ENCODE measurements around the gene ESD.
"Not testable (repeated sequence)": the region's sequence is repeated elsewhere in the genome, so short reads cannot be mapped to it uniquely, and the experiment has no call there.

ESD gene, protein sequence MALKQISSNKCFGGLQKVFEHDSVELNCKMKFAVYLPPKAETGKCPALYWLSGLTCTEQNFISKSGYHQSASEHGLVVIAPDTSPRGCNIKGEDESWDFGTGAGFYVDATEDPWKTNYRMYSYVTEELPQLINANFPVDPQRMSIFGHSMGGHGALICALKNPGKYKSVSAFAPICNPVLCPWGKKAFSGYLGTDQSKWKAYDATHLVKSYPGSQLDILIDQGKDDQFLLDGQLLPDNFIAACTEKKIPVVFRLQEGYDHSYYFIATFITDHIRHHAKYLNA

DNA sequence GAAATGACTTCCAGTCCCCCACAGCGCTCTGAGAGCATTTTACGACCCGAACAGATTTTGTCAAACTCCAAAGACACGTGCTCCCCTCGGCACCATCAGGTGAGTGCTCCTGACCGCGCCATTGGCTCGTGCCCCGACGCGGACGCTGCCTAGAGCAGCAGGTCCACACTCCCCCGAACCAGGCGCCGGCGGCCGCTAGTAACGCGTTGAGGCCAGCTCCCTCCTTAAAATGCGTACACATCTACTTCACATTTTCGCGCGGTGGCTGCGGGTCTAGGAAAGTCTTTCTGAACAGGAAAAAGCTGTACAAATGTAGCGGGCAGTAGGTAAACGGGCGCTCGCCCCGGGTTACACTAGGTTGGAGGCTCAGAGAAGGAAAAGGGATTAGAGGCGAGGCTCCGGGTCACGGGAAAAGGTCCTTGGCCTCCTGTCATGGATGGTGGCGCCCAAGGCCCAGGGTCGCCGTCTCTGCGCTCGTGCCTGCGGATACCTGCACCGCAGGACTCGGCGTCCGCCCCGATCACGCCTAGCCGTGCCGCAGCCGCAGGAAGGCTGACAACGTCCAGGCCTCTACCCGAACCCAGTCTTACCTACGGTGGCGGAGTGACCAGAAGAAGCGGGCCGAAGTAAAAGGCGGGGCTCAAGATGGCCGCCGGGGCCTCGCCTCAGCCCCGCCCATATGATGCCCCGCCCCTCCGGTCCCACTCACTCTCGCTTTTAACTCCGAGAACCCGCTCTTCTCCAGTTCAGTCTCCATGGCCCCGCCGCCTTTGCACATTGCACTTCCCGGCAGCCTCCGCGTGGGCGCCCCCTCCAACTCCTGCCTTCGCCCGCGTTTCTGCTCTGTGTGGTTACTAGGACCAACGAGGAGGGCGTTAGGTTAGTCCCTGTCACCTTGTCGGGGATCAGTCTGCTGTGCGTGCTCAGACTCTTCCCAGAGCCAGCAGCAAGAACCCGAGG is at the start of gene ESD:
TSS of gene ESD (minus strand) at position 647 of the 960 bp plus-strand sequence. CDS start 5,748 bp downstream, outside the sequence.
- DNase-seq: peak; percentile 88 to 98 (median 93)
- intact Hi-C loops (cut with DNase I): no loop called here

DNA sequence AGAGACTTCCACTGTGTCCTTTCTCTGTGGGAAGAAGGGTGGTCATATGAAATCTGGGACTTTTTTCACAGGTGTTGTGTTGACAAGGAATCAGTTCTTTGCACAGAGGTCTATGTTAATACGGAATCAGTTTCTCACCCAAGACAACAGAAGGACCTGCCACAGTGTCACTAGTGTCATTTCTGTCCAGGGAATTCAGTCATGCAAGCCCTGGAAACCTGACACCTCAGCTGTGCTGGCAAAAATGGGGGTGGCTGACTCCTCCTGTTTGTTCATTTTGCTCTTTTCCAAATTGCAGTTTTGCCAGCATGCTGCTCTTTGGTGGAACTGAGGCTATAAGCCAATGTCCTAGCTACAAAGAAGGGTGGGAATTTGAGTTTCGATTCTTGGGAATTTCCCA is 49.8 kb upstream of the ESD start:
- intact Hi-C loops (cut with DNase I): no loop called here
- peak in 1 of 42 donors; percentile 13 for DNase-seq

DNA sequence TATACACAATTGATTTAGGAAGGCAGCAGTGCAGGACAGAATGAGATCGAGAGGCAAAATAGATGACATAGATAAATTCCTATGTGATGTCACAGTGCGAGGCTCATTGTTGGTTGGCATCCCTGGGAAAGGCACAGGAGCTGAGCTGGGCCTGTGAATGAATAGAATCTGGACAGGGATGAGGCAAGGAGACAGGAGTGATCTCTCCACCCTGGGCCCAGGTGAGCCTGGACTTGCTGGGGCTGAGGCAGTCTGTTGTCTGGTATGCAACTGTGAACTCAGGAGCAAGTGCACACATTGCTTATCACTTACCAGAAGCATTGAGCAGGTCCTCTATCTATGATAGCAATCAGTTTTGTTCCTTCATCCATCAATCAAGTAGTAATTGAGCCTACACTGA is 48.2 kb upstream of the ESD start:
- intact Hi-C loops (cut with DNase I): no loop called here

DNA sequence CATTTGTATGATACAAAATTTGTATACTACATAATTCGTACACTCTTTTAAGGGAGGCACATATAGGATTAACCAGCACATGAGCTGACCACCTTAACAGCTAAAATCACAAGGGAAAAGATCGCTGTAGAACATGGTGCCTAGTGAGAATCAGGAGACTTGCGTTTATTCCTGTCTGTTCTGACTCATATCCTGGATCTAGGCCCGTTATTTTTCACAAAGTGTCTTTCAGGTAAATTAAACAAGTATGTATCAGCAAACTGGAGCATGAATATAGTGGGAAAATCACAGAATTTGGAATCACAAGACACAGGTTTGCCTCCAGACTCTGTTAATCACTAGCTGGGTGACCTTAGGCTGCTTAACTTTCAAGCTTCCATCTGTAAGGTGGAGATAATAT is 47.5 kb upstream of the ESD start:
- no peak for DNase-seq

More for the DNA sequence above, 48.2 kb upstream of the ESD start:
- DNase-seq: no peak

DNA sequence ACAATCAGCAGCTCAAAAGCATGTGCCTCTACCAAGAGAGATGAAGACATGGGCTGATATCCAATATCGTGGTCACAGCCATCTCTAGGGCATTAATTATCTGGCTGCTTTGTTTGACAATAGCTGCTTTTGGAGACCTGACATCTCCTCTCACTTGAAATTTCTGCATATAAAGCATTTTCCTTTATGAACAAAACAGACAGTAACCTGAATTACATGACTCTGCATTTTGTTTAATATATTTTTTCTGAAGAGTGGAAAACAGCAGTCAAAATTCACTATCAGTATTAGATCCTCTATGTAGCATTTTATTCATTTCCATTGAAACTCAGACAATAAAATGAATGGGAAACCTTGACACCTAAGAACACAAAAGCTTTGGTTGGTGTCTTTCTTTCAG is 42.4 kb upstream of the ESD start:
- no peak for DNase-seq
- intact Hi-C loops (cut with DNase I): no loop called here

More for the DNA sequence above, 47.5 kb upstream of the ESD start:
- intact Hi-C loops (cut with DNase I): no loop called here

DNA sequence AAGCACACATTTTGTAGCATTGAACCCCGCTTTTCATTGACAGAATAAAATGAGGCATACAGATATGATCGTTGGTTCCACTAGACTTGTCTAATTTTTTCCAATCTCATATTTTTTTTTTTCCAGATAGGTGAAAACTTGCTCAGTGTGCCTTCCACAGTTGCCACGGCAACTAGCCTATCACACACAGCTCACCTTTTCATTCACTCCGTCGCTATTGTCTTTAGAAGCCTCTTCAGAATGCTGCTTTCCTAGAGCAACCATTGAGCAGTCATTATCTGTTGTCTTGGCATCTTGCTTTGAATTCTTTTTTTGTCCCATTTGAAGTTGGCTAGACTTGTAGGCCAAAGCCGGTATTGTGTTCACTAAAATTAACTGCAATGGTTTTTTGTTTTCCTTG is 37.7 kb upstream of the ESD start:
- intact Hi-C loops (cut with DNase I): no loop called here
- DNase-seq: peak in 9 of 42 donors; percentile 6 to 50 (median 25)

DNA sequence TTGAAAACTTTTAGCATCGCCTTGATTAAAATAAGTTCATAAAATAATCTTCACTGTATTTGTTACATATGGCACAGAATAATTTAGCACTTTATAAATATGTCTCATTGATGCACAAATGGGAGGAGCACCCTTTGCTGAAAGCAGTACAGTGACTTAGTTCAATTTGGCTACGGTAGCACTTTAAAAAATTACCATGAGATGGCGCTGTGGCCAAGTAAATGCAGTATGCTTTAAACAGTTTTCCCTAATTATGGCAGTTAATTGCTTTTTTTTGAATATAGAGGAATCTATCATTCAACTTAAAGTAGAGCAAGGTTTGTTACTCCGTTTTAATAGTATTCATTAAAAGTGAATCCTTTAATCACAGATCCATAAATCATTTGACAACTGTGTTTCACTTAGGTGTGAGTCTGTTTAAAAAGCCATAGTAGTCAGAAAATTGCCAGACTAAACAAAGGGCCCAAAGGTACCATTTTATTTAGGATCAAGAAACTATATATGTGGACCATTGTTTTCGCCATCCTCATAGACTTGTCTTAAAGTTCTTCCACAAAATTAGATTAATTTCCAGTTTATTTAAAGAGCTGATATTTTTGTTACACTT is 34.7 kb upstream of the ESD start:
- peak in 32 of 42 donors; percentile 16 to 84 (median 53) for DNase-seq
- intact Hi-C loops (cut with DNase I): no loop called here

DNA sequence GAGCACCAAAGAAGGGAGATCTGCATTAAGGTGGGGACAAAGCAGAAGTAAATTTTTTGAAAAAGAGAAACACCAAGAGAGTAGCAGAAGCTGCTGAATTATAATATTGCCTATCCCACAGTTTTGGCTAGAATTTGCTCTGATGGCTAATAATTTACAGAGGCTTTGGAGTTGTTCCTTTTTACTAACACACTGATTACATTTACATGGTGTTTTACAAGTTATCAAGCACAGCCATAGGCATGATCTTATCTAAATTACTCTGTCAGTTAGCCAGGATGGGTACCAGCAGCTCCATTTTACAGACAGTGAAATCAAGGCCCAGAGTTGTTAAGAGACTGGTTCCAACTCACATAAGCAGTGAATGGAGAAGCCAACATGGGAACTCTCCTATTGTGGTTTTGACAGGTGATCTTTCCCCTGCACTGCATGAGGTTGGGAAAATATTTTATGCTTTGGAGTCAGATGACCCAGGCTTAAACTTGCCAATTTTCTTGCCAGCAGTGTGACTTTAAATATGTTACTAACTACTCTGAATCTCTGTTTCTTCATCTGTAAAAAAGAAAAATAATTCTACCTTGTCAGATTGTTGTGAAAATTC is 33.5 kb upstream of the ESD start:
- intact Hi-C loops (cut with DNase I): no loop called here
- no peak for DNase-seq

DNA sequence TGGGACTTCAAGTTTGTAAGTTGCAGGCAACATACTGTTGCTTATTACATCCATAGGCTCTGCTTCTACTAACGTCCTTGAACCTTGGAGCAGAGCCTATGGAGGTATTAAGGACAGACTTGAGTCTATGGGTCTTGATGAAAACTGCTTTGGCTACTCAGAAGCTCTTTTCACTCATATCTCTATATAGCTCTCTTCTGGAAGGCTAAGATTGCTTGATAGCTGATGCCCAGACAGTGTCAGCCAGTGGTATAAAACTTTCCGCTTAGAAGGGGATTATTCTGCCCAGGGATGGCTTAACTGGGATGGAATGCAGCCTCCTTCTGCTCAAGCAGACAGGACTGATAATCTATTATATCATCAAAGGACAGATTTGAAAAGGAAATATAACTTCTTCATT is 25.6 kb upstream of the ESD start:
- intact Hi-C loops (cut with DNase I): no loop called here
- DNase-seq: no peak

DNA sequence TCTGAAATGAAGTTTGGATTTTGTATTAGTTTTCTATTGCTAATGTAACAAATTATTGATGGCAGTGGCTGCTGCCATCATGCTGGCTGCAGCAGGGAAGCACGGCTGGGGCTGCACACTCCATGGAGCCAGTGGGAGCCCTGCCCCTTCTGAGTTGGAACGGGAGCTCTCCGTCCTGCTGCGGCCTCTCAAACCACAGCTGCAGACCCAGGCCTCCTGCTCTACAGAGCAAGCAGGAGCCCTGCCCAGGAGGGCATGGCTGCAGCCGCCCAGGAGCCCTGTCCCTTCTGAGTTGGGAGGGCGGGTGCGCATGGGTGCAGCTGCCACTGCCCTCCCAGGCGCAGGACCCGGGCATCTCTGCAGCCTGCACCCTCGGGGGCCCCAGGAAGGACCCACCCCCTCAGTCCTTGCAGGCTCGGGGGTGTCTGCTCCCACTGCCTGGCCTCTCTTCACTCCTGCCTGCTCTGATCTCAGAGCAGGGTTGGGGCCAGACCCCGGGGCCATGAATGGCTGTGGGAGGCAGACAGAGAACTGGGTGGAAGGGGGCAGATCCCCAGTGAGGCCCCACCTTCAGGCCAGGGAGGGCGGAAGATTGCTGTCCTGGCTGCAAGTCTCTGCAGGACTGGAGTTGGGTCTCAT is 21.0 kb upstream of the ESD start:
- no peak for DNase-seq
- intact Hi-C loops (cut with DNase I): no loop called here

DNA sequence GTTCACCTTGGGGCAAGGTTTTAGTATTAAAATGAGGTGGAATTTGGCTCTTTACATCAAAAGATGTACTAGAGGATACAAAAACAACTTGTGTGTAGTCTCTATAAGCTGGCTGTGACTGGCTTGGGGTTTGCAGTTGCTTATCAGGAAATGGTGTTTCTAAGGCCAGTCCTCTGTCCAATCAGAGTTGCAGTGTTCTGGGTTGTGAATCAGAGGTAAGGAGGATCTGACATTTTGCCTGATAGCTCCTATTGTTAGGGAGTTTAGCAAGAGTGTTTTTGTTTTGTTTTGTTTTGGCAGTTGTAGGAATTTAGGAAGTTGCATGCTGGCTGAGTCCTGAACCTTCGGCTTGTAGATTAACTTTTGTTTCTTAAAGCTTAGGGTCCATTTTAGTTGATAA is 20.1 kb upstream of the ESD start:
- intact Hi-C loops (cut with DNase I): no loop called here

DNA sequence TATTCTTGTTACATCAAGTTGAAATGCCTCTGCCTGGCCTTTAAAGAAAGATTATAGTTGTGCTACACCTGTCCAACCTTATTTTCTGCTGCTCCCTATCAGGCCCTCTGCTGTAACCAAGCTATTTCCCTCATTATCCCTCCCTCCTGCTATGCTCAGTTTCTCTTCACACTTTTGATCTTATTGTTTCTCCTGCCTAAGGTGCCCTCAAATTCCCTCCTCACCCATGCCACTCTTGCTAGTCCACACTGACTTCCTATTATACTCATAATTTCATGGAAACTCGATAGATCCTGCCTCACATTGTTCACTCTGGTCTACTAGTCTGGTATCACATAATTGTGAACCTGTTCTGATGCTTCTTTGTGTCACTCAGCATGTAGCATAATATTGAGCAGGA is 19.4 kb upstream of the ESD start:
- intact Hi-C loops (cut with DNase I): no loop called here
- DNase-seq: no peak

More for the DNA sequence above, 20.1 kb upstream of the ESD start:
- DNase-seq: no peak

DNA sequence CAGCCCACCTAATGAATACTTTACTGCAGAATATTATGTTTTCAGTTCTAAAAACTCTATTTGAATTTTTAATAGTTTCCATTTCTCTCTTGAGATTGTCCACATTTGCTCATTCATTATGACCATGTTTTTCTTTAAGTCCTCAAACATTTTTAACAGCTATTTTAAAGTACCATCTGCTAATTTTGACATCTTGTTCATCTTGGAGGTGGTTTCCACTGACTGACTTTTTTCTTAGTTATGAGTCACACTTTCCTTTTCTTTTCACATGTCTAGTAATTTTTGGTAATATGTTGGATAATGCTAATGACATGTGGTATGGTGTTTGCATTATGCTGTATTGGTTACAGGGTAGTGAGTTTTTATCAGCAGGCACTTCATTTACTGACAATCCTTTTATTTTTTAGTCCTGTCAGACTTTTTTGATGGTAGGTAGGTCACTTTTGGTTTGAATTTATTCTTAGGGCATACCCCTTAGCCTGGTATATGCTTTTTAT is 15.4 kb upstream of the ESD start:
- intact Hi-C loops (cut with DNase I): no loop called here

DNA sequence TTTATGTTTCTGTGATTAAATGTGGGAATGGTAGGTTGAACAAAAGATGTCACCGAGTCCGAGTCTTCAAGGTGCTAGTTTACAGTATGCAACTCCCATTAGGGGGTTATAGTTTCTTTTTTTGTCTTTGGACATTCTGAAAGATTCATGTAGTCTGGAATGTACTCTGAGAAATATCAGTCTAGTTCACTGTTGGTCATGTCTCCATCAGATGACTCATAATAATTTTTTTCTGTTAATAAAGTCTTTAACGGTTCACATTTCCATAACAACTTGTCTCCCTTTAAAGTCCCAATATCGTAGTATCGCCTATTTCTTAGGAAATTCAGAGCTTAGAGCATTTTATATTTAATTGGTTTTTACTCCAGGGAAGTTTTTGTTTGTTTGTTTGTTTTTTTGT is 13.5 kb upstream of the ESD start:
- intact Hi-C loops (cut with DNase I): no loop called here
- no peak for DNase-seq

More for the DNA sequence above, 15.4 kb upstream of the ESD start:
- no peak for DNase-seq

DNA sequence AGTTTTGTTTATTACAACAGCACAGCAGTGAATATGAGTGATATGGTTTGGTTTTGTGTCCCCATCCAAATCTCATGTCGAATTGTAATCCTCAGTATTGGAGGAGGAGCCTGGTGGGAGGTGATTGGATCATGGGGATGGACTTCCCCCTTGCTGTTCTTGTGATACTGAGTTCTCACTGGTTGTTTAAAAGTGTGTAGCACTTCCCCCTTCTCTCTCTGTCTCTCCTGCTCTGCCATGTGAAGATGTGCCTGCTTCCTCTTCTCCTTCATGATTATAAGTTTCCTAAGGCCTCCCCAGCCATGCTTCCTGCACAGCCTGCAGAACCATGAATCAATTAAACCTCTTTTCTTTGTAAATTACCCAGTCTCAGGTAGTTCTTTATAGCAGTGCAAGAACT is 8.0 kb upstream of the ESD start:
- DNase-seq; intact Hi-C loops (cut with DNase I): not testable (repeated sequence)

DNA sequence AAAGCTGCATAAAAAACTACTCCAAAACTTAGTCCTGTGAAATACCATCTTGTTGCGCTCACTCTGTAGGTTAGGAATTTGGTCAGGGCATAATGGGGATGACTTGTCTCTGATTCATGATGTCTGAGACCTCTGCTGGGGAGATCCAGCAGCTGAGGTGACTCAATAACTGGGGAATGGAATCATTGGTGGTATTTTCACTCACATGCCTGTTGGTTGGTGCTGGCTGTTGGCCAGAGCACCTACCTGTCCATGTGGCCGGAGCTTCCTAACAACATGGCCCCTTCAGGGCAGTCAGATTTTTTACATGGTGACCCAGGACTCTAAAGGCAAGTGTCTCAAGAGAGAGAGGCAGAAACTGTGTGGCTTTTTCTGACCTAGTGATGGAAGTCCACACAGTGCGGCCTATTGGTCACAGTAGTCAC is 7.4 kb upstream of the ESD start:
- intact Hi-C loops (cut with DNase I): no loop called here
- no peak for DNase-seq

DNA sequence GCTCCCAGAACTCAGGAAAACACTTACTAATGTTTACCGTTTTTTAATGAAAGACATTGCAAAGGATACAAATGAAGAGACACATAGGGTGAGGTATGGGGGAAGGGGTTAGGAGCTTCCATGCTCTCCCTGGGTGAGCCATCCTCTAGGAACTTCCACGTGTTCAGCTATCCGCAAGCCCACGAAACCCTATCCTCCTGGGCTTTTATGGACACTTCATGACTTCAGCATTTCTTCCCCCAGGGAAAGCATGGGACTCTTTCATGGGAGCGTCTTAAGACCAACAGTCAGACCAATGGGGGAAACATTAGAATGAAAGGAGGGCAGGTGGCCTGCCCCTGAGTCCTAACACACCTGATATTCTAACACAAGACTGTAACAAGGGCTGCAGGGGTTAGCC is 6.6 kb upstream of the ESD start:
- no peak for DNase-seq
- intact Hi-C loops (cut with DNase I): no loop called here

DNA sequence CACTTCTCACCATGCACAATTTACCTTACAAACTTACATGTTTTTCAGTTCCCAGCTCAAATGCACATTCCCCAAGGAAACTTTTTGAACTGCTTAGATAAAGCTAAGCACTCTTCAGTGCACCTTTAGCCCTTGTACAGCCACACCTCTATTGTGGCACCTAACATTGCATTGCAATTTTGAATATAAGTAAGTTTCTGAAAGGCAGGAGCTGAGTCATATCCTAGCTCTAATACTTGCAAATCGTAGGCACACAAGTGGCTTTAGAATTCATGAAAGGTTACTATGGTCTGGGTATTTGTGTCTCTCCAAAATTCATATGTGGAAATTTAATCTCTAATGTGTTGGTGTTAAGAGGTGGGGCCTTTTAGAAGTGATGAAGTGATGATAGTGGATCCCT is 4.9 kb upstream of the ESD start:
- no peak for DNase-seq
- intact Hi-C loops (cut with DNase I): no loop called here

DNA sequence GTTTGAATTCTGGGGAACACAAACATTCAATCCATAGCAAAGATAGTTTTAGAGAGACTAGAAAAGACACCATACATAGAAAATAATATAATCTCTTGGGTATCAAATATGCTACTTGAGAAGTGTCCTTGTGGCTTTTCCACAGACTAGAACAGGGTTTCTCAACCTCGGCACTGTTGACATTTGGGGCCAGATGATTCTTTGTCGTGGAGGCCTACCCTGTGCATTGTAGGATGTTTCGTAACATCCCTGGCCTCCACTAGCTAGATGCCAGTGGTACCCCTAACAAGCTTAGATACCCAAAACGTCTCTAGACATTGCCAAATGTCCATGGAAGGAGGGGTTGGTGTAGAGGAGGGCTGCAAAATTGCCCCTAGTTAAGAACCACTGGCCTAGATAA is 2.2 kb upstream of the ESD start:
- DNase-seq: no peak
- intact Hi-C loops (cut with DNase I): no loop called here
